AG04450 (cell line): ENCODE measurements around the gene SUFU. TPM values are rescaled to one million over a fixed set of nuclear protein-coding genes. Genes with fewer than 3 reads are reported as not detected.

Experiments
- CTCF ChIA-PET: fragments of 300-600, 350-600 bp; formaldehyde crosslinking; extraction: SDS; loops from one replicate; lab custom pipeline; 2022; ENCODE audit warnings: antibody characterized with exemption, inconsistent platforms; lab: Charles Lee
- POLR2A ChIA-PET: fragments of 350-600 bp; formaldehyde crosslinking; extraction: SDS; loops from one replicate; lab custom pipeline; 2021; ENCODE audit warnings: antibody characterized with exemption, inconsistent platforms; lab: Yijun Ruan, JAX
- DNase-seq: peaks from one replicate; pipeline ENCODE4 v3.0.0-alpha.2; 2011; ENCODE audit warnings: low read depth, low spot score
- H3K27ac ChIP-seq: one replicate; pipeline ENCODE4 v1.5.1; 2012; ENCODE audit warnings: low read depth, low read length, control low read depth
- H3K27me3 ChIP-seq: one replicate; pipeline ENCODE4 v1.6.0; 2012; ENCODE audit warnings: low read length; ENCODE audit not compliant: control insufficient read depth, insufficient read depth
- H3K4me3 ChIP-seq: 2 replicates; pipeline ENCODE4 v1.5.1; 2011; ENCODE audit warnings: mild to moderate bottlenecking, low read depth, low read length, control low read depth
- H3K9me3 ChIP-seq: 2 replicates; pipeline ENCODE4 v1.5.1; 2012; ENCODE audit warnings: low read length; ENCODE audit not compliant: control insufficient read depth, insufficient read depth
- polyA plus RNA-seq: library from polyadenylated mRNA; depleted of rRNA; stranded (reverse); fragments of >200 nt; gene quantifications from 2 replicates; pipeline ENCODE4 v1.2.3, GENCODE V29; 2011
- TF ChIP-seq, protein P1 (sequence below): IDR thresholded peaks from 2 replicates; pipeline ENCODE4 v1.5.1; 2011; ENCODE audit warnings: low read depth, low read length, control low read depth, inconsistent platforms

Gene SUFU
- polyA plus RNA-seq, 1 experiment: 11.0 TPM

- ChIA-PET POLR2A (interaction anchor here (0.5 to 1.0 kb wide), 2 partner anchors 31 to 110 kb away, joined by 3 read pairs; no protein-coding TSS in a partner anchor), CTCF (no interaction called here)
- H3K9me3 ChIP-seq: no peaks in the 10 kb centered on the region
- no peak for DNase-seq
- H3K27ac ChIP-seq: no peak overlapping the region
- no peak overlapping the region for H3K4me3 ChIP-seq
- TF ChIP-seq, protein P1, sequence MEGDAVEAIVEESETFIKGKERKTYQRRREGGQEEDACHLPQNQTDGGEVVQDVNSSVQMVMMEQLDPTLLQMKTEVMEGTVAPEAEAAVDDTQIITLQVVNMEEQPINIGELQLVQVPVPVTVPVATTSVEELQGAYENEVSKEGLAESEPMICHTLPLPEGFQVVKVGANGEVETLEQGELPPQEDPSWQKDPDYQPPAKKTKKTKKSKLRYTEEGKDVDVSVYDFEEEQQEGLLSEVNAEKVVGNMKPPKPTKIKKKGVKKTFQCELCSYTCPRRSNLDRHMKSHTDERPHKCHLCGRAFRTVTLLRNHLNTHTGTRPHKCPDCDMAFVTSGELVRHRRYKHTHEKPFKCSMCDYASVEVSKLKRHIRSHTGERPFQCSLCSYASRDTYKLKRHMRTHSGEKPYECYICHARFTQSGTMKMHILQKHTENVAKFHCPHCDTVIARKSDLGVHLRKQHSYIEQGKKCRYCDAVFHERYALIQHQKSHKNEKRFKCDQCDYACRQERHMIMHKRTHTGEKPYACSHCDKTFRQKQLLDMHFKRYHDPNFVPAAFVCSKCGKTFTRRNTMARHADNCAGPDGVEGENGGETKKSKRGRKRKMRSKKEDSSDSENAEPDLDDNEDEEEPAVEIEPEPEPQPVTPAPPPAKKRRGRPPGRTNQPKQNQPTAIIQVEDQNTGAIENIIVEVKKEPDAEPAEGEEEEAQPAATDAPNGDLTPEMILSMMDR: no peak
- no peaks in the 10 kb centered on the region for H3K27me3 ChIP-seq
Measured at GRCh38 chr10:102473445-102474331, 30.1 kb upstream of the SUFU start.

DNA sequence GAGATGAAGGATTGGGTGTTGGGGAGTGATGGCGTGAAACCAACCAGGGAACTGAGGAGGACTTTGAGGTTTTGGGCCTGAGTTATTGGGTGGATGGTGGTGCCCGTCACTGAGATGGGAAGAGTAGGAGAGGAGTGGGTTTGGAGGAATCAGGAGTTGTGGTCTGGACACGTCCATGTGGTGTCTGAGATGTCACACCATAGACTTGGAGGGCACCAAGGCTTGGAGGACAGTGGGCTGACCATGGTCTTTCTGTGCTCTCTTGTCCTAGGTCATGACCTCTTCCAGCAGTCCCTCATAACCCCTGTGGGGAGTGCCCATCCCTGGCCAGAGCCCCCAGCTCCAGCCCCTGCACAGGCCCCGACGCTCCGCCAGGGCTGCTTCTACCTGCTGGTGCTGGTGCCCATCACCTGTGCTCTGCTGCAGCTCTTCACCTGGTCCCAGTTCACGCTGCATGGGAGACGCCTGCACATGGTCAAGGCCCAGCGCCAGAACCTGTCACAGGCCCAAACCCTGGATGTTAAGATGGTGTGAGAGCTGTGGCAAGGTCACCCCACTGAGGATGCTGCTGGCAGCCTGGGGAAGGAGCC is 28.2 kb upstream of the SUFU start:
- Histone ChIP-seq H3K27ac (no peak overlapping the region), H3K27me3 (no peaks in the 10 kb centered on the region), H3K4me3 (no peak overlapping the region), H3K9me3 (no peaks in the 10 kb centered on the region)
- ChIA-PET CTCF (interaction anchor here (0.7 kb wide), 1 partner anchor 54 kb away, joined by 3 read pairs; no protein-coding TSS in a partner anchor), POLR2A (no interaction called here)
- TF ChIP-seq, protein P1: no peak
- no peak for DNase-seq

- POLR2A ChIA-PET: interaction anchor here (1.3 kb wide), 1 partner anchor 83 kb away, joined by 3 read pairs; no protein-coding TSS in a partner anchor
- no peaks in the 10 kb centered on the region for H3K27me3 ChIP-seq
- H3K9me3 ChIP-seq: no peaks in the 10 kb centered on the region
- H3K27ac ChIP-seq: no peak overlapping the region
- CTCF ChIA-PET: interaction anchor here (0.7 kb wide), 1 partner anchor 55 kb away, joined by 3 read pairs; no protein-coding TSS in a partner anchor
- DNase-seq: no peak
- TF ChIP-seq, protein P1: no peak
- H3K4me3 ChIP-seq: no peak overlapping the region
Measured at GRCh38 chr10:102476466-102477141, 27.2 kb upstream of the SUFU start.

DNA sequence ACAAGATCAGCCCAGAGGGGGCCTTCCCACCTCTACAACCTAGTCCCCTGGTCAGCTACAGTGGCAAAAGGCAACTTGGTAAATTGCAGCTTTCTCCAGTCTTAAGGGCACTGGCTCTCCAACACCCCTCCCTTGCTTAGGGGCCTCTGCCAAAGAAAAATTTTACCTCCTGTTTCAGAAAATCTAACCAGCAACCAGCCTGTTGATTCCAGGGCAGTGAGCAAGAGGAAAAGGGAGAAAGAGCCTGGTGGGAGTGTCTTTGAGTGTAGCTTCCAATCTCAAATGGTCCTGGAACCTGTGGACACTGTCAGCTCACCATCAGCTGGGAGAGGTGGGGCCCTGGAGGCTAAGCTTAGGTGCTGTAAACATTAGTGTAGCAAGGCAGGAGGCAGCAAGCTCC is 24.1 kb upstream of the SUFU start:
- DNase-seq: no peak
- POLR2A ChIA-PET: interaction anchor here (0.6 to 1.1 kb wide), 4 partner anchors 8 to 104 kb away, joined by 3 to 6 read pairs (median 4); no protein-coding TSS in a partner anchor
- CTCF ChIA-PET: interaction anchor here (1.0 to 2.4 kb wide), 9 partner anchors 18 to 116 kb away, joined by 3 to 26 read pairs (median 4); no protein-coding TSS in a partner anchor
- H3K9me3 ChIP-seq: no peaks in the 10 kb centered on the region
- TF ChIP-seq, protein P1: no peak
- H3K4me3 ChIP-seq: no peak overlapping the region
- no peak overlapping the region for H3K27ac ChIP-seq
- H3K27me3 ChIP-seq: no peaks in the 10 kb centered on the region
